Keratinocyte (primary cell): ENCODE measurements around the gene PTPRN2. TPM values are rescaled to one million over a fixed set of nuclear protein-coding genes. Genes with fewer than 3 reads are reported as not detected.

Experiments used
- DNase-seq: peaks from one replicate; pipeline ENCODE4 v3.0.0-alpha.2; 2011; ENCODE audit warnings: low read depth, missing footprints, low spot score
- FAIRE-seq: peaks from 2 replicates; lab custom pipeline; 2011; peaks lifted over from hg19 to GRCh38; lab: Jason Lieb, UNC
- H2AFZ ChIP-seq: 2 replicates; pipeline ENCODE4 v1.6.0; 2012; ENCODE audit warnings: low read length, control low read depth, inconsistent platforms; ENCODE audit not compliant: control insufficient read depth
- H3K27ac ChIP-seq: 2 replicates; pipeline ENCODE4 v1.5.1; 2011; ENCODE audit warnings: low read length; ENCODE audit not compliant: control insufficient read depth, insufficient read depth
- H3K27me3 ChIP-seq: 3 replicates; pipeline ENCODE4 v1.6.0; 2011; ENCODE audit warnings: low read length; ENCODE audit not compliant: control insufficient read depth, insufficient read depth; ENCODE audit errors: extremely low read depth
- H3K36me3 ChIP-seq, 2 experiments: 2 replicates in 1 of 2; 3 replicates in 1 of 2; pipeline ENCODE4 v1.5.1; 2011; ENCODE audit warnings: low read length in 2 of 2, mild to moderate bottlenecking in 1 of 2; ENCODE audit not compliant: control insufficient read depth in 2 of 2, insufficient read depth in 2 of 2; ENCODE audit errors: extremely low read depth in 1 of 2
- H3K4me1 ChIP-seq: 3 replicates; pipeline ENCODE4 v1.5.1; 2011; ENCODE audit warnings: low read length; ENCODE audit not compliant: control insufficient read depth, insufficient read depth; ENCODE audit errors: extremely low read depth
- H3K4me2 ChIP-seq: 3 replicates; pipeline ENCODE4 v1.6.0; 2011; ENCODE audit warnings: low read depth, low read length; ENCODE audit not compliant: control insufficient read depth, insufficient read depth; ENCODE audit errors: extremely low read depth
- H3K4me3 ChIP-seq, 3 experiments: fragments of 200-600 bp in 1 of 3; sonication (generic) in 1 of 3; 2 replicates in 2 of 3; 3 replicates in 1 of 3; pipeline ENCODE4 v1.5.1; 2011 to 2016; ENCODE audit warnings: low read length in 3 of 3, mild to moderate bottlenecking in 3 of 3, control low read depth in 2 of 3, inconsistent platforms in 1 of 3, low read depth in 1 of 3, mixed read lengths in 1 of 3, mixed run types in 1 of 3, moderate library complexity in 1 of 3; ENCODE audit not compliant: control insufficient read depth in 2 of 3, insufficient read depth in 2 of 3; ENCODE audit errors: extremely low read depth in 1 of 3
- H3K79me2 ChIP-seq: 2 replicates; pipeline ENCODE4 v1.6.0; 2012; ENCODE audit warnings: low read length; ENCODE audit not compliant: control insufficient read depth, insufficient read depth
- H3K9ac ChIP-seq: 3 replicates; pipeline ENCODE4 v1.6.0; 2011; ENCODE audit warnings: low read length; ENCODE audit not compliant: control insufficient read depth, insufficient read depth; ENCODE audit errors: extremely low read depth
- H3K9me1 ChIP-seq: 3 replicates; pipeline ENCODE4 v1.6.0; 2011; ENCODE audit warnings: low read length; ENCODE audit not compliant: control insufficient read depth, insufficient read depth; ENCODE audit errors: extremely low read depth
- H3K9me3 ChIP-seq: 2 replicates; pipeline ENCODE4 v1.5.1; 2012; ENCODE audit warnings: low read depth, low read length; ENCODE audit not compliant: control insufficient read depth
- H4K20me1 ChIP-seq: 3 replicates; pipeline ENCODE4 v1.6.0; 2011; ENCODE audit warnings: low read length; ENCODE audit not compliant: control insufficient read depth, insufficient read depth; ENCODE audit errors: extremely low read depth
- EZH2 ChIP-seq: IDR thresholded peaks from one replicate; pipeline ENCODE4 v1.6.1; 2012; ENCODE audit warnings: inconsistent platforms, mild to moderate bottlenecking, low read length, moderate library complexity
- dilution Hi-C: fragments of 300-500 bp; cut with MboI; formaldehyde crosslinking; loops from one replicate; pipeline ENCODE4 v1.7.0; 2020; ENCODE audit warnings: low sequenced_read_pairs; ENCODE audit not compliant: extremely low pct_ligation_motif_present
- polyA plus RNA-seq, 5 experiments: library from polyadenylated mRNA; depleted of rRNA in 3 of 5; stranded (reverse) in 3 of 5; stranded (forward) in 1 of 5; unstranded in 1 of 5; fragments of >200 nt; gene quantifications; 1 replicate in 1 of 5; 2 replicates in 3 of 5; 3 replicates in 1 of 5; pipeline versions ENCODE4 v1.2.1 to v1.2.3, GENCODE V29; 2011 to 2012; ENCODE audit warnings: missing spikeins in 2 of 5, low read depth in 1 of 5, low replicate concordance in 1 of 5
- TF ChIP-seq, protein P1 (sequence below), 3 experiments: IDR thresholded peaks in 1 of 3; conservative IDR thresholded peaks in 1 of 3; optimal IDR thresholded peaks in 1 of 3; 2 replicates in 2 of 3; 3 replicates in 1 of 3; pipeline versions ENCODE3 to v1.5.1; 2011; ENCODE audit warnings: low read length in 3 of 3, mild to moderate bottlenecking in 3 of 3, moderate library complexity in 2 of 3, control low read depth in 1 of 3, inconsistent platforms in 1 of 3; ENCODE audit not compliant: insufficient read depth in 2 of 3; ENCODE audit errors: extremely low read depth in 1 of 3

PTPRN2 gene
- polyA plus RNA-seq, 1 donor (not counting 4 experiments of a cell fraction or from before 2014, with no cell fraction given), result not detected

DNA sequence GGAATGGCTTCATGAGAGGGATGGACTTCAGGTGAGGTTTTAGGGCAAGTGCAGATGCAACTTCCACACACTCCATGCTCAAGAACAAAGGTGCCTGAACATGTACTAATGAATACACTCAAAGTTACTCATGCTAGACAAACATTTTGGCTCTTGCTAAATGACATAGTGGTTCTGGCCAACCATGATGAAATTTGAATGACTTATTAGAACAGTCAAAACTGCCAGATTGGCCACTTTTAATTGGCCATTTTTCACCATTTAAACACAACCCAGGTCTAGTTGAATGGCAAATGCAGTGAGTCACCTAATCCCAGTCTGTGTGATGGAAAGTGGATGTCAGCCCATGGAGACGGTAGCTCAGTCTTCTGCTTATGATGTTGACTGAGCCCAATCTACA lies 4.9 kb upstream of the PTPRN2 start:
- H2AFZ ChIP-seq, result no peak overlapping the region
- DNase-seq (no peak), FAIRE-seq (no peak)
- H3K4me3 ChIP-seq, result no peak overlapping the region
- no peak overlapping the region for H3K9ac ChIP-seq
- H3K27ac ChIP-seq, result no peak overlapping the region
- no peaks in the 10 kb centered on the region for H3K79me2 ChIP-seq
- H3K4me2 ChIP-seq, result no peak overlapping the region
- no peaks in the 10 kb centered on the region for H4K20me1 ChIP-seq
- no peaks in the 10 kb centered on the region for H3K9me1 ChIP-seq
- TF ChIP-seq EZH2, result no peak
- TF ChIP-seq, protein P1, sequence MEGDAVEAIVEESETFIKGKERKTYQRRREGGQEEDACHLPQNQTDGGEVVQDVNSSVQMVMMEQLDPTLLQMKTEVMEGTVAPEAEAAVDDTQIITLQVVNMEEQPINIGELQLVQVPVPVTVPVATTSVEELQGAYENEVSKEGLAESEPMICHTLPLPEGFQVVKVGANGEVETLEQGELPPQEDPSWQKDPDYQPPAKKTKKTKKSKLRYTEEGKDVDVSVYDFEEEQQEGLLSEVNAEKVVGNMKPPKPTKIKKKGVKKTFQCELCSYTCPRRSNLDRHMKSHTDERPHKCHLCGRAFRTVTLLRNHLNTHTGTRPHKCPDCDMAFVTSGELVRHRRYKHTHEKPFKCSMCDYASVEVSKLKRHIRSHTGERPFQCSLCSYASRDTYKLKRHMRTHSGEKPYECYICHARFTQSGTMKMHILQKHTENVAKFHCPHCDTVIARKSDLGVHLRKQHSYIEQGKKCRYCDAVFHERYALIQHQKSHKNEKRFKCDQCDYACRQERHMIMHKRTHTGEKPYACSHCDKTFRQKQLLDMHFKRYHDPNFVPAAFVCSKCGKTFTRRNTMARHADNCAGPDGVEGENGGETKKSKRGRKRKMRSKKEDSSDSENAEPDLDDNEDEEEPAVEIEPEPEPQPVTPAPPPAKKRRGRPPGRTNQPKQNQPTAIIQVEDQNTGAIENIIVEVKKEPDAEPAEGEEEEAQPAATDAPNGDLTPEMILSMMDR (optimal IDR thresholded peaks at IDR 0.05 in 1 of 3, IDR thresholded peaks at IDR 0.05 in 1 of 3, conservative IDR thresholded peaks at IDR 0.05 in 1 of 3; ENCODE audit: extremely low read depth in 1 of 3, insufficient read depth in 2 of 3, low read length in 3 of 3), result no peak
- dilution Hi-C loops, result no loop called here
- H3K4me1 ChIP-seq, result no peaks in the 10 kb centered on the region
- peaks cover 5% of the 10 kb centered on the region for H3K9me3 ChIP-seq
- peaks cover 15% of the 10 kb centered on the region for H3K27me3 ChIP-seq
- H3K36me3 ChIP-seq, result no peaks in the 10 kb centered on the region

DNA sequence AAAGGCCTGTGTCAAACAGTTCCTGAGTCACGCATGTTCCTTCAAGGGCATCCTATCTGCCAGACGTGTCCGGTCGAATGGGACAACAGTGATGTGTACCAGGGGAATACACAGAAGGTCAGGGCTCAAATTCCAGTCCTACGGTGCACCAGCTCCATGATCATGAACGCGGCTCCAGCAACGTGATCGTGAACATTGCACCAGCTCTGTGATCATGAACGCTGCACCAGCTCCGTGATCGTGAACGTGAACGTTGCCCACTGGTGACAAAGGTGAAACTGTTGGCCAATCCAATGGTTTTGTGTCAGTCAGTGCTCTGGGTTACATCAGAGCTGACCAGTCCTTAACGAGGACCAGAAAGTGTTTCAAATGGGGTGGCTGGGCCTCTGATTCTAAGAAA lies 4.3 kb upstream of the PTPRN2 start:
- no peak overlapping the region for H3K4me2 ChIP-seq
- dilution Hi-C loops, result no loop called here
- peaks cover 15% of the 10 kb centered on the region for H3K27me3 ChIP-seq
- H3K4me1 ChIP-seq, result no peaks in the 10 kb centered on the region
- no peaks in the 10 kb centered on the region for H3K79me2 ChIP-seq
- H3K4me3 ChIP-seq, result no peak overlapping the region
- H3K9me3 ChIP-seq, result peaks cover 5% of the 10 kb centered on the region
- FAIRE-seq (no peak), DNase-seq (no peak)
- no peak overlapping the region for H3K9ac ChIP-seq
- TF ChIP-seq, protein P1 (optimal IDR thresholded peaks at IDR 0.05 in 1 of 3, IDR thresholded peaks at IDR 0.05 in 1 of 3, conservative IDR thresholded peaks at IDR 0.05 in 1 of 3; ENCODE audit: extremely low read depth in 1 of 3, insufficient read depth in 2 of 3, low read length in 3 of 3), result no peak
- no peak for TF ChIP-seq EZH2
- no peaks in the 10 kb centered on the region for H3K9me1 ChIP-seq
- H3K27ac ChIP-seq, result no peak overlapping the region
- H2AFZ ChIP-seq, result no peak overlapping the region
- no peaks in the 10 kb centered on the region for H3K36me3 ChIP-seq
- H4K20me1 ChIP-seq, result no peaks in the 10 kb centered on the region
